ENCODE measurements around the gene BARX1. TPM values are rescaled to one million over a fixed set of nuclear protein-coding genes. Genes with fewer than 3 reads are reported as not detected.

BARX1 gene
- total RNA-seq, 4 donors from 2014 or later: not detected

DNA sequence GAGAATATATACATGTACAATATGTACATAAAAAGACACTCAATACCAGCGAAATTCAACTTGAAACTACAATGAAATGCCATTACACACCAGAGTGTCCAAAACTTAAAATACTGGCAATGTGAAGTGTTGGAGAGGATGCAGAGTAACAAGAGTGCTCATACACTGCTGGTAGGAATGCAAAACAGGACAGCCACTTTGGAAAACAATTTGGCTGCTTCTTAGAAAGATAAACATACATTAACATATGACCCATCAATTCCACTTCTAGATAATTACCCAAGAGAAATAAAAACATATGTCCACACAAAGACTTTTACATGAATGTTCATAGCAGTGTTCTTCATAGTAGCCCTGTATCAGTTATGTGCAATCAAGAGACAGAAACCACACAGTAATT is 39.4 kb upstream of the BARX1 start:
- H3K27ac ChIP-seq: no peak overlapping the region
- no peak for TF ChIP-seq POLR2A (IDR thresholded peaks at IDR 0.05)
- no peak for TF ChIP-seq POLR2AphosphoS5 (IDR thresholded peaks at IDR 0.05)
- TF ChIP-seq, protein P1, sequence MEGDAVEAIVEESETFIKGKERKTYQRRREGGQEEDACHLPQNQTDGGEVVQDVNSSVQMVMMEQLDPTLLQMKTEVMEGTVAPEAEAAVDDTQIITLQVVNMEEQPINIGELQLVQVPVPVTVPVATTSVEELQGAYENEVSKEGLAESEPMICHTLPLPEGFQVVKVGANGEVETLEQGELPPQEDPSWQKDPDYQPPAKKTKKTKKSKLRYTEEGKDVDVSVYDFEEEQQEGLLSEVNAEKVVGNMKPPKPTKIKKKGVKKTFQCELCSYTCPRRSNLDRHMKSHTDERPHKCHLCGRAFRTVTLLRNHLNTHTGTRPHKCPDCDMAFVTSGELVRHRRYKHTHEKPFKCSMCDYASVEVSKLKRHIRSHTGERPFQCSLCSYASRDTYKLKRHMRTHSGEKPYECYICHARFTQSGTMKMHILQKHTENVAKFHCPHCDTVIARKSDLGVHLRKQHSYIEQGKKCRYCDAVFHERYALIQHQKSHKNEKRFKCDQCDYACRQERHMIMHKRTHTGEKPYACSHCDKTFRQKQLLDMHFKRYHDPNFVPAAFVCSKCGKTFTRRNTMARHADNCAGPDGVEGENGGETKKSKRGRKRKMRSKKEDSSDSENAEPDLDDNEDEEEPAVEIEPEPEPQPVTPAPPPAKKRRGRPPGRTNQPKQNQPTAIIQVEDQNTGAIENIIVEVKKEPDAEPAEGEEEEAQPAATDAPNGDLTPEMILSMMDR (IDR thresholded peaks at IDR 0.05): no peak
- TF ChIP-seq EP300 (IDR thresholded peaks at IDR 0.05; ENCODE audit: low read depth): no peak
- intact Hi-C loops (cut with DNase I; ENCODE audit: low total_unique reads) (no loop called here), in situ Hi-C loops (cut with MboI; ENCODE audit: low pct_ligation_motif_present in 1 of 4, low pct_unique_long_range_greater_than_20kb in 1 of 4, low sequenced_read_pairs in 3 of 4) (no loop called here)
- H3K4me1 ChIP-seq: no peaks in the 10 kb centered on the region
- no peaks in the 10 kb centered on the region for H3K36me3 ChIP-seq
- no peak for DNase-seq
- peaks cover 5 to 9% of the 10 kb centered on the region in 2 donors for H3K9me3 ChIP-seq
- H3K4me3 ChIP-seq: no peak overlapping the region
- 56 to 83% methylated on average over 1 of the region's 1 CpG for WGBS, 2 donors (ENCODE audit: low coverage in 1 of 2)
- peaks cover 4% of the 10 kb centered on the region for H3K27me3 ChIP-seq

DNA sequence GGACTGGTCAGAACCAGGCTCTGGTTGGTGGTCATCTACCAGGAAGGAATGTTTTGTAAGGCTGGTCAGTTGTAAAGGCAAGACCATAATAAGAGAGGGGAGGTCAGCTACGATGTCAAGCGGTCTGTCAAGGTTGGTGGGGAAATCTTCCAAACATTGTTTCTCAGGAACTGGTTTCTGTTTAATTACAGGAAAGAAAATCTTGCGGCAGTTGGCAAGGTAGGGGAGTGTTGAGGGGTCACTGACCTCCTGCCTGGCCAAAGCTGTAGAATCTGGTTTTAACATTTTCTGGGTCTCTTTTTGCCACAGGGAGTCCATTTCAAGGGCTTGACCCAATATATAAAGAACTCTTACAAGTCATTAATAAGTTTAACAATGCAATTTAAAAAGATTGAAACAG is 39.0 kb upstream of the BARX1 start:
- TF ChIP-seq POLR2AphosphoS5 (IDR thresholded peaks at IDR 0.05): no peak
- Histone ChIP-seq H3K4me3 (no peak overlapping the region), H3K9me3 (peaks cover 5 to 9% of the 10 kb centered on the region in 2 donors), H3K27me3 (peaks cover 4% of the 10 kb centered on the region), H3K27ac (no peak overlapping the region), H3K36me3 (no peaks in the 10 kb centered on the region), H3K4me1 (no peaks in the 10 kb centered on the region)
- WGBS, 2 donors (ENCODE audit: low coverage in 1 of 2): 59 to 78% methylated on average over 3 of the region's 3 CpGs
- in situ Hi-C loops (cut with MboI; ENCODE audit: low pct_ligation_motif_present in 1 of 4, low pct_unique_long_range_greater_than_20kb in 1 of 4, low sequenced_read_pairs in 3 of 4): no loop called here
- DNase-seq: no peak
- intact Hi-C loops (cut with DNase I; ENCODE audit: low total_unique reads): no loop called here

DNA sequence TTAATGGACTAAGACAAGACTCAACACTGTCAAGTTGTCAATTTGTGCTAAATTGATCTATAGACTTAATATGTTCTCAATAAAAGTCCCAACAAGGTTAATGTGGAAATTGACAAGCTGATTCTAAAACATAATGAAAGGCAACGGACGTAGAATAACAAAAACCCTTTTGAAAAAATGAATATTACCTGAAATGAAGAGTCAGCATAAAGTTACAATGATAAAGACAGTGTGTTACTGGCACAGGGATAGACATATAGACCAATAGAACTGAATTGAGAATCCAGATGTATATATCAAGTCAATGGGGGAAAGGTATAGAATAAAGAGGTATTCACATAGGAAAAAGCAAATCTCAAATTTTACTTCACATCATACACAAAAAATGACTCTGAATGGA is 37.7 kb upstream of the BARX1 start:
- TF ChIP-seq, protein P1 (IDR thresholded peaks at IDR 0.05): no peak
- TF ChIP-seq POLR2AphosphoS5 (IDR thresholded peaks at IDR 0.05): no peak
- TF ChIP-seq EP300 (IDR thresholded peaks at IDR 0.05; ENCODE audit: low read depth): no peak
- Histone ChIP-seq H3K4me1 (no peaks in the 10 kb centered on the region), H3K27ac (no peak overlapping the region), H3K9me3 (peaks cover 5 to 9% of the 10 kb centered on the region in 2 donors), H3K4me3 (no peak overlapping the region), H3K27me3 (peaks cover 4% of the 10 kb centered on the region), H3K36me3 (no peaks in the 10 kb centered on the region)
- in situ Hi-C loops (cut with MboI; ENCODE audit: low pct_ligation_motif_present in 1 of 4, low pct_unique_long_range_greater_than_20kb in 1 of 4, low sequenced_read_pairs in 3 of 4) (no loop called here), intact Hi-C loops (cut with DNase I; ENCODE audit: low total_unique reads) (no loop called here)
- DNase-seq: no peak
- 78 to 97% methylated on average over 2 of the region's 2 CpGs for WGBS, 2 donors (ENCODE audit: low coverage in 1 of 2)

DNA sequence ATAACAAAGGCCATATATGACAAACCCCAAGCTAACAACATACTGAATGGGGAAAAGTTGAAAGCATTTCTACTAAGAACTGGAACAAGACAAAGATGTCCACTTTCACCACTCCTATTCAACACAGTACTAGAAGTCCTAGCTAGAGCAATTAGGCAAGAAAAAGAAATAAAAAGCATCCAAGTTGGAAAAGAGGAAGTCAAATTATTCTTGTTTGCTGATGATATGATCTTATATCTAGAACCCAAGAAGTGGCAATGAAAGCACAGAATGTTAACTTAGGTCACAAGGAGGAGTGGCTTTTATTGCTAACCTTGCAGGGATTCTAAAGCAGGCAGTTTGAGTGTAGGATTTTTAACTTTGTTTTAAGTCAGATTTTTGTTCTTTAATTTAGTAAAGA is 35.3 kb upstream of the BARX1 start:
- intact Hi-C loops (cut with DNase I; ENCODE audit: low total_unique reads): no loop called here
- no peak for TF ChIP-seq POLR2AphosphoS5 (IDR thresholded peaks at IDR 0.05)
- TF ChIP-seq POLR2A (IDR thresholded peaks at IDR 0.05): no peak
- TF ChIP-seq EP300 (IDR thresholded peaks at IDR 0.05; ENCODE audit: low read depth): no peak
- TF ChIP-seq, protein P1 (IDR thresholded peaks at IDR 0.05): no peak
- in situ Hi-C loops (cut with MboI; ENCODE audit: low pct_ligation_motif_present in 1 of 4, low pct_unique_long_range_greater_than_20kb in 1 of 4, low sequenced_read_pairs in 3 of 4): no loop called here
- DNase-seq: no peak
- H3K9me3 ChIP-seq: peaks cover 5 to 15% of the 10 kb centered on the region in 2 donors
- H3K27ac ChIP-seq: no peak overlapping the region
- H3K27me3 ChIP-seq: peaks cover 4% of the 10 kb centered on the region
- no peak overlapping the region for H3K4me3 ChIP-seq
- no peaks in the 10 kb centered on the region for H3K36me3 ChIP-seq
- H3K4me1 ChIP-seq: no peaks in the 10 kb centered on the region

DNA sequence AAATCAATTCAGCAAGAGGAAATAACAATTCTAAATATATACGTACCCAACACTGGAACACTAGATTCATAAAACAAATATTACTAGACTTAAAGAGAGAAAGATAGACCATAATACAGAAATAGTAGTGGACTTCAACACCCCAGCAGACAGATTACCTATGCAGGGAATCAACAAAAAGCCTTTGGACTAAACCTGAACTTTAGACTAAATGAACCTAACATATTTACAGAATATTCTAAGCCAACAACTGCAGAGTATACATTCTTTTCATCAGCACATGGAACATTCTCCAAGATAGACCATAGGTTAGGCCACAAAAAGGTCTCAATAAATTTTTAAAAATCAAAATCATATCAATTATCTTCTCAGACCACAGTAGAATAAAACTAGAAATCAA is 32.9 kb upstream of the BARX1 start:
- H3K36me3 ChIP-seq: no peaks in the 10 kb centered on the region
- TF ChIP-seq POLR2A (IDR thresholded peaks at IDR 0.05): no peak
- no peak for TF ChIP-seq POLR2AphosphoS5 (IDR thresholded peaks at IDR 0.05)
- TF ChIP-seq, protein P1 (IDR thresholded peaks at IDR 0.05): no peak
- no peak for TF ChIP-seq EP300 (IDR thresholded peaks at IDR 0.05; ENCODE audit: low read depth)
- H3K27ac ChIP-seq: no peak overlapping the region
- H3K4me1 ChIP-seq: no peaks in the 10 kb centered on the region
- WGBS, 2 donors (ENCODE audit: low coverage in 1 of 2): 86 to 91% methylated on average over 1 of the region's 1 CpG
- no peak for DNase-seq
- H3K27me3 ChIP-seq: peaks cover 4% of the 10 kb centered on the region
- peaks cover 5 to 15% of the 10 kb centered on the region in 2 donors for H3K9me3 ChIP-seq
- H3K4me3 ChIP-seq: no peak overlapping the region
- intact Hi-C loops (cut with DNase I; ENCODE audit: low total_unique reads): no loop called here
- in situ Hi-C loops (cut with MboI; ENCODE audit: low pct_ligation_motif_present in 1 of 4, low pct_unique_long_range_greater_than_20kb in 1 of 4, low sequenced_read_pairs in 3 of 4): no loop called here
